ENCODE results near the gene CACNA1C.

The CACNA1C gene

DNA sequence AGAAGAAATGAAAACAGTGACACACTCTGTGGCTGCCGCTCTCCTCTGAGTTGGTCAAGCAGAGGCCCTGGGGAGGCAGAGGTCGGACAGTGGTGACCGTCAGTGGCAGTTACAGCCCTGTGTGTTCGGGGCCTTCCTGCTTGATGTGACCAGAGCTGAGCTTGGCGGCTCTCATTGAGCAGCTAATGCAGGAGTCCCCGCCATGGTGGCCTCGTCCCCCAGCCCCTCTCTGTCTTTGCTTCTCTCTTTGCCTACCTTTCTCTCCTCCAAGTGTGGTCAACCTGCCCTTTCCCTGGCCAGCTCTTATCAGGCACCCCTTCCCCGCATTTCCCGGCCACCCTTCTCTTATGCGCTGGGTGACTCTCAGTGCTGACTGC is 362.8 kb downstream of the CACNA1C start:
- no peak for DNase-seq (ENCODE audit: low read depth)

GRCh38 chr12:2416158-2416557 is 363.4 kb downstream of the CACNA1C start:
- DNase-seq (ENCODE audit: low read depth): no peak

- DNase-seq (ENCODE audit: low read depth): no peak
Measured at GRCh38 chr12:2417481-2418160, 364.8 kb downstream of the CACNA1C start.

DNA sequence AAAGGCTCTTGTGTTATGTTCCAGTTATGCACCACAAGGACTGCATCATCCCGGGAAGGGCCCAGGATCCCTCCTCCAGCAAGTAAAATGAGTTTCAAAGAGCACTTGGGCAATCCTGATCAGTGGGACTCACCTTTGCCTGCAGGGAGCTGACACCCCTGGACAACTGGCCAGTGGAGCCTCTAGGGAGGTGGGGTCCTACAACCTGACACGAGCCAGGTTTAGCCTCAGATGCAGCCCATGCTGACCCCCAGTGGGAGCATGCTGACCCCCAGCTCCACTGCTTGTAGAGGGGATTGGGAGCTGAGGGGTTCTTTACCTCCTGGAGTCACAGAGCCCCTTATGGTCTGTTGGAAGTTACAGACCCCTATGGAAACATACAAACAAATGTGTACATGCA is 365.8 kb downstream of the CACNA1C start:
- DNase-seq (ENCODE audit: low read depth): no peak

DNA sequence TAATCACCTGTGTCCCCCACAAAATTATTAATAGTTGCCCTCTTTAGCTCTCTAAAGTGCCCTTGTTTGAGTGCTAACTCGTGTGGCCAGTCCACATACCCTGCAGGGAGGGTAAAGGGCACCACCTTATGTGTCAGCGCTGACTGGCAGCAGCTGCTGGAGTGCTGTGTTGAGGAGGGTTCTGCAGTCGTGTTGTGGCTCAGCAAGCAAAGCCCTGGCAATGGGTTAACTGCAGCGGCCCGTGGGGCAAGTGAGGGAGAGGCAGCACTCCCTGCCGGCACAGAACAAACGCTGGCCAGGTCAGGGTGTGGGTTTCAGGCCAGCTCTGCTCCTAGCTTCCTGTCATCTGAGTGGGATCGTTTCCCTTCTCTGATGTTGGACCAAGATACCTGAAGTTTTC is 369.8 kb downstream of the CACNA1C start:
- no peak for DNase-seq (ENCODE audit: low read depth)

GRCh38 chr12:2429032-2429431 is 376.2 kb downstream of the CACNA1C start:
- no peak for DNase-seq (ENCODE audit: low read depth)

DNA sequence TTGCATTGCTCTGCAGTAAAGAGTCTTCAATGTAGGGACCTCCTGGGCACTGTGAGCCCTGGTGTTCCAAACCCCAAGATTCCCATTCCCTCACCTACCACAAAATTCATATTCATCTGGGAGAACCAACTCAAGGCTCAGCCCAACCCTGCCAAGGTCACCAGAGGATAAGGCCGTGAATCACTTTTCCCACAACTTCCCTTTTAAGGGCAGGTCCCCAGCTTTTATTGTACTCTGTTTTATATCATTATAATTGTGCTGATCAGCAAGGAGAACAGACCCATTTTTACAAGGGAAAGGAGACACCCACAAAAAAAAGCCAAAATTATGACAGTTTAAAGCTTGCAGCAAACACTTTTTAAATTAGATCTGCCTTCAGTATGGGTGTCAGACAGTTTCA is 379.0 kb downstream of the CACNA1C start:
- DNase-seq (ENCODE audit: low read depth): no peak

DNA sequence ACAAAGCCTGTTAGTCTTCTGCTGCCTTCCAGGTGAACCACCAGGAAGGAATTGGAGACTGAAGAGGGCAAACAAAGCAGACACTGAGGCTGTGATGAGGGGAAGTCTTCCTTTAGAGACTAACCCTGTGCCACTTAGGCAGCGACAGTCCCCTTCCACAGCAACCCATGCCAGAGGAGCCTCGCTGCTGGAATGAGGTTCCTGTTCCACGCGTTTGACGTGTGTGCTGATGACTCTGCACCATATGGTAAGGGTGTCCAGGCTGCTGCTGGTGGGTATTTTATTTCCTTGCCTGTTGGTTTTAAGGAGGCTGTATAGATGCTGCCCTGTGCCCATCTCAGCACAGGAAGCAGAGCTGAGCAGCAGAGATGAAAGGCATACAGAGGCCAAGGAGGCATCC is 380.1 kb downstream of the CACNA1C start:
- no peak for DNase-seq (ENCODE audit: low read depth)

GRCh38 chr12:2435511-2435910 is 382.7 kb downstream of the CACNA1C start:
- DNase-seq (ENCODE audit: low read depth): no peak

DNA sequence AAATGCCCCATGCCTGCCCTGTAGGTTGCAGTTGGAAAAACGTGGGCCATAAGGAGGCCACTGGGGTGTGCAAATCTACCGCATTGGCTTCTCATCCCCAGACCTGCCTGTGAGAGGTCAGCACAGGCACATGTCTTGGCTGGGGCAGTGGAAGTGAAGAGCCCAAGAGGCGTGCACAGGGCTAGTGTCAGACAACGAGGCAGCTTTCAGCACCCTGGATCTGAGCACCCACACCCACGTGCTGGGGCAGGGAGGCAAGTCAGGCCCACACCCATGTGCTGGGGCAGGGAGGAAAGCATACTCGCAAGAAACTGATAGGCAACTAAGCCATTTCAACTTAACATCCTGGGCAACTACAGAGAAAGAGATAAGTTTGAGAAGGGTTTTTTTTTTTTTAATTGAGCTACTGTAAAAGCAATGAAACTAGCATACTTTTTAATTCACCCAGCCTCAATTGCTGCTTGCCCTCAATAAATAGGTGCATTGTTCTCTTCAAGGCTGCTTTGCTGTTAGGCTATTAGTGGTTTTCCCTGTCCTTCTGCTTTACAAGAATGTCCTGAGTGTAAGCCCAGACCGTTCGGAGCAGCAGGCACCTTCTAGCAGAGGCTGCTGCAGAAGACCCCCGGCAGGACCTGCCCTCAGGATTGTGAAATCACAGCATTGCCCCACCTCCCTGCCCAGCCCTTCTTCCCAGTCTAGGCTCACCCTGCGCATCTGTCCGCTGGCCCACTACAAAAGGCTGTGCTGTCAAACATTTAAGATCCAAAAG is 386.7 kb downstream of the CACNA1C start:
- no peak for DNase-seq (ENCODE audit: low read depth)

DNA sequence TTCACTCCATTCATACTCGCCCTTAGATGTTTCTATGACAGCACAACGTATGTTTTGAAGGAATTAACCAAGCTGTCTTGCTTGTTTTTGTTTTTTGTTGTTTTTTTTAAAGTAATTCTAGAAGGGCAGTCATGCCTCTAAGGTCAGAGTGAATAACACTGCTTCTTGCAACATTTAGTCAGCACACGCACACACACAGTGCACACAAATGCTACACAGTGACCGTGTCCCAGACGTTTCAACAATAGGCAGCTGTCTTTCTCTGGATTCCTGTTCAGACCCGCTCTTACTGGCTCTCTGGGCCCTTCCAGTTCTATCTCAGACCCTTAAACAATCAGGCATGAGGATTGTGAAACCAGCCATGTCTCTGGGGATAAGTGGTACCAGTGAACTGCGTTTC is 391.0 kb downstream of the CACNA1C start:
- DNase-seq (ENCODE audit: low read depth): no peak

- DNase-seq (ENCODE audit: low read depth): no peak
Measured at GRCh38 chr12:2445968-2446367, 393.2 kb downstream of the CACNA1C start.

- no peak for DNase-seq (ENCODE audit: low read depth)
Measured at GRCh38 chr12:2447861-2448260, 395.1 kb downstream of the CACNA1C start.

DNA sequence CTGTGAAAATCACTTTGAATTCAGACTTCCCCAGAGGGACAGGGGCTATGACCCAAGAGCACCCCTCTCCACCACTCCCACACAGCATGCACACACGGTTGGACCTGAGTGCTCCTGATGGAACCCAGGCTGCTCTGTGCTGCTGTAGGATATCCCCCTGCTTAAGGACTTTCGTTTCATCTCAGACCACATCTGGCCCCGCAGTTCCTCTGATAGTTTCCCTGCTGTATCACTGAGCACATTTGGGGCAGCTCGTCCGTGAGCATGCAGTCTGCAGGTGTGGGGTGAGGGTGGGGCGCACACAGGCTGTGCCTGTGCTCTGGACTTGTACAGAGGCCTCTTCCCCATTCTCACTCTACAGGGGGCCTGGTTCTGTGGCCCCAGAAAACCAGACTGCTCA is 396.8 kb downstream of the CACNA1C start:
- DNase-seq (ENCODE audit: low read depth): no peak

- no peak for DNase-seq (ENCODE audit: low read depth)
Measured at GRCh38 chr12:2450553-2450952, 397.8 kb downstream of the CACNA1C start.

DNA sequence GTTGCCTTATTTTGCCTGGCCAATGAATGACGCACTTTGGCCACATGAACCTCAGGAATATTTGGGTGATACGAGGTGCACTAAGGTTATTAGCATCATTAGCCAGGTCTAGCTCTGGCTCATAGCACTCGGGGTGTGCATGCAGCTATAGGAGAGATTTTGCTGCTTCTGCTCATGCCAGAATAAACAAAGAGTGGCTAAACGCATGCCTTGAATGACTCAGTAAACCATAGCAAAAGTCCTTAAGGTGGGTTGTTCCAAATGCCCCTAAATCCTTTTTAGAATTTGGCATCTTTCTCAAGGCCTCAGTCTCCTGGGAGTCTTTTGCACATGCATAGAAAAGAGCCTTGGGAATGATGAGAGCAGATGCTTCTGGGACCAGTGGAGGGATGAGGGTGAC is 398.2 kb downstream of the CACNA1C start:
- no peak for DNase-seq (ENCODE audit: low read depth)

DNA sequence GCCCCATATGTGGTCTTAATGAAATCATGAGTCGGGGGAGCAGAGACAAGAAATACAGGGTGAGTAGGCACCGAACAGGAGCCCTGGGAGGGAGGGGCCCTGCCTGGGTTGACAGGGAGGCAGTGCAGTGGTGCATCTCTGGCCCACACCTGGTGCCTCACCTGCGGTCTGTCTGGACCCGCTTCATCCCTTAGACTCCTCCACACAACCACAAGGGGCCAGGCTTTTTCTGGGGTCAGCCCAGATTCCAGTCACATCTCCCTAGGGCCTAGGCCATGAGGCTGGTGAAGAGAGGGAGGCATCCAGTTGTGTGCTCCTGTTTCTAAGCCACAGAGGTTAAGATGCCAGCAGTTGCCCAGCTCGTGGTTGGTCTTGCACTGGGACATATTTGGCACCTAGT is 398.7 kb downstream of the CACNA1C start:
- no peak for DNase-seq (ENCODE audit: low read depth)

DNA sequence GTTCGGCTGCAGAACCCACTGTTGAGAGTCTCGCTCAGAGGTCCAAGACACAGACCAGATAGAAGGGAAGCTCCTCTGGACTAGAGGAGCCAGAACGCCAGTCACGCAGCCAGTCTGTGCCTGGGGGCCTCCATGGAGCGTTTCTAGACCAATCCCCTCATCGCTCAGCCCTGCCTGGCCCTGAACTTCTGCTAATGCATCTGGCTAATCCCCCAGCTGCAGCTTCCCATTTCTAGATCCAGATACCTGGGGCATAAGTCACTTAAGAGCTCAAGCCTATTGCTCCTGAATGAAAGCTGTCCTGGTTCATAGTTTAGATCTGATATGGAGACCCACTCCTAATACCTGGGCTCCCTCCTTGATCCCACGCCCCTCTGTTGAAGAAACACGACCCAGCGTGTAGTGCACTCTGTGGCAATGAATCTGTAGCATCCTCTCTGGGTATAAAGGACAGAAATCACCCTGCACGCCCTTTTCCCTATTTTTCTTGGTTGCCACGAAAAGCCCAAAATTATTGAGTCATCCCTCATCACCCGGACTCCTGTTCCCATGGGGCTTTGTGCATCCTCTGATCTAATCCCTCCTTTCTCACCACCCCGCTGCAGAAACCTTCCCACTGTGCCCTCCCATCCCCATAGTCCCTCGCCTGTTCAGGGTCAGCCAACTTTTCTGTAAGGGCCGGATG is 400.4 kb downstream of the CACNA1C start:
- no peak for DNase-seq (ENCODE audit: low read depth)

GRCh38 chr12:2453761-2454090 is 400.9 kb downstream of the CACNA1C start:
- no peak for DNase-seq (ENCODE audit: low read depth)

GRCh38 chr12:2454601-2455177 is 401.9 kb downstream of the CACNA1C start:
- DNase-seq (ENCODE audit: low read depth): no peak

- no peak for DNase-seq (ENCODE audit: low read depth)
Measured at GRCh38 chr12:2455410-2455809, 402.6 kb downstream of the CACNA1C start.

- DNase-seq (ENCODE audit: low read depth): no peak
Measured at GRCh38 chr12:2456122-2456812, 403.5 kb downstream of the CACNA1C start.

DNA sequence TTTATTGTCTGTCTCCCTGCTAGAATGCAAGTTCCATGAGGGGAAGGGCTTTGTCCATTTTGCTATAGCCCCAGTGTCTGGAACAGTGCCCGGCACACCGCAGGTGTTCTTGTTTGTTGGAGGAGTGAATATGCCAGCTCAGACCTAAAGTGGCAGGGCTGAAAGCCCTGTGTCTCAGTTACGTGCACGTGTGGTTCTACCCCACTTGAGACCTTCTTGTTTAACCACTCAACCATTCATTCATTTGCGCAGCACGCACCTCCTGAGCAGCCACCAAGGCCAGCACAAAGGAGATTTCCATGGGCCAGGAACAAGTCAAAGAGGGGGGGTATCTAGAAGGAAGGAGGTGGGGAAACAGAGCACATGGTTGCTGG is 404.0 kb downstream of the CACNA1C start:
- no peak for DNase-seq (ENCODE audit: low read depth)
